Stimulated activated CD4-positive, alpha-beta T cell treated with anti-CD3 and anti-CD28 coated beads, Interleukin-4, amount 100 ng/mL, for 1 hour (primary cell): ENCODE measurements around the gene BAIAP2L1.
A peak's percentile ranks its signal among the peaks of the same experiment; 100 is the strongest.
"Not testable (repeated sequence)": the region's sequence is repeated elsewhere in the genome, so short reads cannot be mapped to it uniquely, and the experiment has no call there.

Experiments used
- DNase-seq: peaks from one replicate; pipeline ENCODE4 v3.0.0-alpha.2; 2020

BAIAP2L1 gene, protein sequence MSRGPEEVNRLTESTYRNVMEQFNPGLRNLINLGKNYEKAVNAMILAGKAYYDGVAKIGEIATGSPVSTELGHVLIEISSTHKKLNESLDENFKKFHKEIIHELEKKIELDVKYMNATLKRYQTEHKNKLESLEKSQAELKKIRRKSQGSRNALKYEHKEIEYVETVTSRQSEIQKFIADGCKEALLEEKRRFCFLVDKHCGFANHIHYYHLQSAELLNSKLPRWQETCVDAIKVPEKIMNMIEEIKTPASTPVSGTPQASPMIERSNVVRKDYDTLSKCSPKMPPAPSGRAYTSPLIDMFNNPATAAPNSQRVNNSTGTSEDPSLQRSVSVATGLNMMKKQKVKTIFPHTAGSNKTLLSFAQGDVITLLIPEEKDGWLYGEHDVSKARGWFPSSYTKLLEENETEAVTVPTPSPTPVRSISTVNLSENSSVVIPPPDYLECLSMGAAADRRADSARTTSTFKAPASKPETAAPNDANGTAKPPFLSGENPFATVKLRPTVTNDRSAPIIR

DNA sequence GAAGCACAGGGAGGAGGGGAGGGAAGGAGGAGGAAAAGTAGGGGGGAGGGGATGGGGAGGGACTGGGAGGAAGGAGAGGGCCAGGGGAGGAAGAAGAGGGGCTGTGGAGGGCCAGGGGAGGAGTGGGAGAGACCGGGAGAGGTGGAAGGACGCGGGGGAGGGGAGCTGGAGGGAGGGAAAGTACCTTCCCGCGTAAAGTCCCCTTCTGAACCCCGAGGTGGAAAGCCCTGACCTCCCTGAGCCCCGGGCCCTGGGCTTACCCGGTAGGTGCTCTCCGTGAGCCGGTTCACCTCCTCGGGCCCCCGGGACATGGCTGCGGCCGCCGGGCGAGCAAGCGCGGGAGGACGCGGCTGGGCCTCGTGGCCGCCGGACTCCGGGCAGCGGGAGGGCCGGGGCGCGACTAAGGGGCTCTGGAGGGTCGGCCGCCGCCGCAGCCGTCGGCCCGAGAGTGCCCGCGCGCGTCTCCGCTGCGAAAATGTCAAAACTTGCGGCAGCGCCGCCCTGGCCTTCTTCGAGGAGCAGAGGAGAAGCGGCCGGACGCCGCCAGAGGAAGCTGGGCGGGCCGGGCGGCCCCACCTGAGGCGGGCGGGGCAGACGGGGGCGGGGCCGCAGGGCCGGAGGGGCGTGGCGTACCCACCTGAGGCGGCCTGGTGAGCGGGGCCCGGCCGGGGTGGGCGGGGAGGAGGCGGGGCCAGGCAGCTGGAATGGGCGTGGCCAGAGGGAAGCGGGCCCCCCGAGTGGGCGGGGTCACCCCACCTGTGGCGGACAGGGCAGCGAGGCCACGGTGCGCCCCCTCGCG lies at the start of gene BAIAP2L1:
Gene BAIAP2L1 (minus strand): TSS at position 549 of the 799 bp plus-strand sequence. CDS start 238 bp downstream, at position 311.
- peak; percentile 78 for DNase-seq

DNA sequence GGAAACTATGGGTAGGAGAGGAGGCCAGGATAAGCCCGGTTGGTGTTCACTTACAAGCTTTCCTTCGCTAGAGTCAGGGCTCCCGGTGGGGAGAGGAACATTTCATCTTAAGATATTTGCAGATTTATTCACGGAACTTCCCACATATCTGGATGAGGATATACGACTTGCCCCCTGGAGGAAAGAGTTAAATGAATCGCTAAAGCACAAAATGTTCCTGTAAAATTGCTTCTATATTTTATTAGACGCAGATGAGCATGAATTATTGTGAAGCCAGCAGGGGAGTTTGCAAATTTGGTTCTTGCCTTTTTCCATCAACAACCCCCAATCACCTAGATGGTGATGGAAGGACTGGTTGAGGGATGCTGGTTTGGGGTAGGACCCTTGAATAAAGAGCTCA lies 47.9 kb upstream of the BAIAP2L1 start:
- DNase-seq: no peak

DNA sequence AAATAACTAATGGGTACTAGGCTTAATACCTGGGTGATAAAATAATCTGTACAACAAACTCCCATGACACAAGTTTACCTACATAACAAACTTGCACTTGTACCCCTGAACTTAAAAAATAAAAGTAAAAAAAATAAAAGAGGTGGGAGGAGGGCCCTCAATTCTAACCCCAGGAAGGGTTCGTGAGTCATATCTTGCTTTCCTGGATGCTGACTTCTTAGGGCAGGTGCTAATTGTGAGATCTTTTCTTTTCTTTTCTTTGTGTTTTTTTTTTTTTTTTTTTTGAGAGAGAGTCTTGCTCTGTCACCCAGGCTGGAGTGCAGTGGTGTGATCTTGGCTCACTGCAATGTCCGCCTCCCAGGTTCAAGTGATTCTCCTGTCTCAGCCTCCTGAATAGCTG lies 40.1 kb upstream of the BAIAP2L1 start:
- DNase-seq: not testable (repeated sequence)

DNA sequence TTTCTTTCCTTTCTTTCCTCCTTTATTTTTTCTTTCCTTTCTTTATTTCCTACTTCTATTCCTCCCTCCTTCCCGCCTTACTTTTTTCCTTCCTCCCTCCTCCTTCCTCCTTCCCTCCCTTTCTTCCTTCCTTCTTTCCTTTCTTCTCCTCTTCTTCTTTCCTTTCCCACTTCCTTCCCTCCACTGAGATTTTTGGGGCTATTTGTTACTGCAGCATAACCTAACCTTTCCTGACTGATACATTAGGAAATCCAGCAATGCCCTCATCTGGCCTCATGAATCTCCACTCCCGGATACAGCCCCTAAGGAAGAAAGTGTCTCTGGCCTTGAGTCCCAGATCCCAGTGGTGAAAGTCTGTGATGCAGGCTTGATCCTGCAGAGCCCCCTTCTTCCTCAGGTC lies 38.6 kb upstream of the BAIAP2L1 start:
- no peak for DNase-seq

DNA sequence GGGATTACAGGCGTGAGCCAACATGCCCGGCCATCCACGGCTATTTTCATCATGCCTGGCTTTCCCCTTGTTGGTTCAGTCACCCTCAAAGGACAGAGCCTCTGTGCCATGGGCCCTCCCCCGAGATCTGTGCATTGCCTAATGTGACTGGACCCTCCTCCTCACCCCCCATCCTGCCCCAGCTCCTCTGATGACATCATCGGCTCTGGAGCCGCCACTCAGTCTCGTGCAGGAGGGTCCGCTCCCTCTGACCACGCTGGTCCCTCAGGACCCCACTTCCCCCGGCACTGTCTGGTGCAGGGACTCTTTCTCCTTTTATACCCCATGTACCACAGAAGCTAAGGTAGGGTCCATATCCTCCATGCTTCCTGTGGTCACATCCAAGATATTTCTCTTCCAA lies 33.2 kb upstream of the BAIAP2L1 start:
- no peak for DNase-seq

DNA sequence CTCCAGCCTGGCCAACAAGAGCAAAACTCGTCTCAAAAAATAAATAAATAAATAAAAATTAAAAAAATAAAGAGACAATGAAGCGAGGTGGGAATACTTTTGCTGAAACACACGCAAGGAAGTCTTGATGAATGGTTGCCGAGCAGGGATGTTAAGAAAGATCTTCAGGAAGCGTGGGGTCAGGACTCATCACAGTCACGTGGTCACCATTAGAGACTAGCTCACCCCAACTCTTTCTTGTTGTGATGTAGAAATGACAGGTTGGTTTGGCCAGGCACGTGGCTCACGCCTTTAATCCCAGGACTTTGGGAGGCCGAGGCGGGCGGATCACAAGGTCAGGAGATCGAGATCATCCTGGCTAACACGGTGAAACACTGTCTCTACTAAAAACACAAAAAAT lies 28.9 kb upstream of the BAIAP2L1 start:
- DNase-seq: no peak

DNA sequence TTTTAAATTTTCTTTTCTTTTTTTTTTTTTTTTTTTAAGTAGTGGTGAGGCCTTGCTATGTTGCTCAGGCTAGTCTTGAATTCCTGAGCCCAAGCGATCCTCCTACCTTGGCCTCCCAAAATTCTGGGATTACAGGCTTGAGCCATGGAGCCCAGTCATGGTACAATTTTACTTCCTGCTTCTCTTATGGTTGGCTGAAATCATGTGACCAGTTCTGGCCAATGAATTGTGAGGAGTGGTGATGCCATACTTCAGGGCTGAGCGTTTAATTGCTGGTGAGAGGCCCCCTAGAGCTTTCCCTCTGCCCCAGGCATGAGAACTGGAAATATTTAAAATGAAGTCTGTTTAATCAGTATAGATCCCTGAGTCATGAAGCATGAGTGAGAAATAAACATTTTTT lies 22.2 kb upstream of the BAIAP2L1 start:
- no peak for DNase-seq

DNA sequence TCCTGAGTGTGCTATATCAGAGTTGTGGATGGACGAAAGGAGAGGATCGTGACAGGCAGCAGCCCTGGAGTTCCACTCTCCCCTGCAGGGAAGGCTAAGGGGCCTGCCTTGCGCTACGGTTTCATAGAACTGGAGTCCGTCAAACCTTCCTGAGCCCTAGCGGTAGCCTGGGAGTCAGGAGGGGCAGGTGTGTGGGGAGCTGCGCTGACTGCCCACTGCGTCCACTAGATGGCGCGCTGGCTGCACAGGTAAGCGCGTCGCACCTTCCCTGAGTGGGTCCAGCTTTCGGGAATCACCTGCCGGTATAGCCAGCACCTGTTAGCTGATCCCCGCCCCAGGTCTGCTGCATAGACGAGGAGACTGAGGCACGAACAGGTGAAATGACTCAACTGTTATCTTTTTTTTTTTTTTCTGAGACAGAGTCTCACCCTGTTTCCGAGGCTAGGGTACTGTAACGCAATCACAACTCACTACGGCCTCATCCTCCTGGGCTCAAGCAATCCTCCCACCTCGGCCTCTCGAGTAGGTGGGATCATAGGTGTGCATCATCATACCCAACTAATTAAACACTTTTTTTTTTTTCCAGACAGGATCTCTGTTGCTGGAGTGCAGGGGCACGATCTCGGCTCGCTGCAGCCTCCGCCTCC lies 20.2 kb upstream of the BAIAP2L1 start:
- DNase-seq: peak; percentile 68

DNA sequence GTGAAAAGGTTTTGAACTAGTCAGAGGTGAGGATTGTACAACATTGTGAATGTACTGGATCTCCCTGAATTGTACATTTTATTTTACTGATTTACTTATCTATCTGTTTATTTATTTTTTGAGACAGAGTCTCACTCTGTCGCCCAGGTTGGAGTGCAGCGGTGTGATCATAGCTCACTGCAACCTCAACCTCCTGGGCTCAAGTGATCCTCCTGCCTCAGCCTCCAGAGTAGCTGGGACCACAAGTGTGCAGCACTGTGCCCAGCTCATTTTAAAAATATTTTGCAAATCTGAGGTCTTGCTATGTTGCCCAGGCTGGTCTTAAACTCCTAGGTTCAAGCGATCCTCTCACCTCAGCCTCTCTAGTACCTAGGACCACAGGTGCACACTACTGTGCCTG lies 19.1 kb upstream of the BAIAP2L1 start:
- not testable (repeated sequence) for DNase-seq

DNA sequence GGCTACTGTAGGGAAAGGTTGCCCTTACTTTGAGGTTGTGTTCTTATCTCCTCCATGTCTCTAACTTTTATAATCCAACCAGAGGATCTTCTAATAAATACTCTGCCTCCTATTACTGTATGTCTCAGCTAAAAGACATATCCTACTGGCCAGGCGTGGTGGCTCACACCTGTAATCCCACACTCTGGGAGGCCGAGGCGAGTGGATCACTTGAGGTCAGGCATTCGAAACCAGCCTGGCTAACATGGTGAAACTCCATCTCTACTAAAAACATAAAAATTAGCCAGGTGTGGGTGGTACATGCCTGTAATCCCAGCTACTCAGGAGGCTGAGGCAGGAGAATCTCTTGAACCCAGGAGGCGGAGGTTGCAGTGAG lies 18.4 kb upstream of the BAIAP2L1 start:
- not testable (repeated sequence) for DNase-seq

DNA sequence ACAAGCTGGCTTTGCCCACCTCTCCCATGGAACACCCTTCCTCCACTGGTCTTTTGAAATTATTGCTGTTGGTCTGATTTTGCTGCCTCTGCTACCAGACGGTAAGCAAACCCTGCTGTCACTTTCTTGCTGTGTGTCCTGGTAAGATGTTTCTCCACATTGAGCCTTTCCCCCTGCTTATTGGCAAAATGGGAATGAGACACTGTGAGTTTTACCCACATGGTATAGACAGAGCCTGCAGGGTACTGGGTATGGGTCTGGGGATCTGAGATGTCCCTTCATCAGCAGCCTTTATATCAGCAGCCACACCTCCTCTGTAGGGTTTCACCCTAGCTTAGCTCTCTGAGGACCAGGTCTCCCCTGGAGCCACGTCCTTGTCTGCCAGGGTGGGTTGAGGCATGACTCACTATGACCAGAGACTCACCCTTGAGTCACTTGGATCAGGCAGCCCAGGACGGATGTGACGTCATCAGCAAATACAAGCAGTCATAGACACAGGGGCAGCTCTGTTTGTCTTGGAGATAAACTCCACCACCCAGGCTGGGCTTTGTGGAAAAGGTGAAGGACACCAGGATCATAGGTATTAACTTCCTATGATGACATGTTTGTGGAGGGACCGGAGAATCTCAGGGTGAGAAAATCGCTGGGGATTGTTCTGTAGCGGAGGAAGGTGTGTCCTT lies 17.9 kb upstream of the BAIAP2L1 start:
- peak; percentile 7 for DNase-seq

DNA sequence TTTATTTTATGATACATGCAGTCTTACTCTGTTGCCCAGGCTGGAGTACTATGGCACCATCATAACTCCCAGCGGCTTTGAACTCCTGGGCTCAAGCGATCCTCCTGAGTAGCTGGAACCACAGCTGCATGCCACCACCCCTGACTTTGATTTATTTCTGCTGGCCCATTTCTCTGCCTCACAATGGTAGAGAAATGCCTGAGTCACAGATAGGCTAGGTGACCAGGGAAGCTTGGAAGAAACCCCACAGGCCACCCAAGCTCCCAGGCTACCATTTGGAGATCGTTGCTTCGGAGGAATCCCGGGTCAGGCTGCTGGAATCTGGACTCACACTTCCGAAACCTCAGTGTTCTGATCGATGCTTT lies 17.4 kb upstream of the BAIAP2L1 start:
- DNase-seq: no peak

DNA sequence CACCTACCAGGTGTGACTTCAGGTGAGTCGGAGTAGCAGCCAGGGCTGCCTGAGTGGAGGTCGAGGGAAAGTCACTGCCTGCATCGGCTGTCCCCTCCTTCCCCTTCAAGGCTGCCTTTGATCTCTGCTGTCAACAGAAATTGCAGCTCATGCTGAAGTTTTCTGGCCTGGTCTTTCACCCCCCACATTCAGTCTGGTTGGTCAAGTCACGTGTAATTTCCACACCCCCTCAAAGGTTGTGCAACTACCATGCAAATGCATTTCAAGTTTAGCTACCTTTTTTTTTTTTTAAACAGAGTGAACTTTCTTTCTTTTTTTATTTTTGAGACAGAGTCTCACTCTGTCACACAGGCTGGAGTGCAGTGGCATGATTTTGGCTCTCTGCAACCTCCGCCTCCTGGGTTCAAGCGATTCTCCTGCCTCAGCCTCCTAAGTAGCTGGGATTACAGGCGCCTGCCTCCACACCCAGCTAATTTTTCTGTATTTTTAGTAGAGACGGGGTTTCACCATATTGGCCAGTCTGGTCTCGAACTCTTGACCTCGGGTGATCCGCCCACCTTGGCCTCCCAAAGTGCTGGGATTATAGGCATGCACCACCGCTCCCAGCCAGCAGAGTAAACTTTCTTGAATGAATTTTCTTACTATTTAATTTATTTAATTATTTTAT lies 16.8 kb upstream of the BAIAP2L1 start:
- not testable (repeated sequence) for DNase-seq

DNA sequence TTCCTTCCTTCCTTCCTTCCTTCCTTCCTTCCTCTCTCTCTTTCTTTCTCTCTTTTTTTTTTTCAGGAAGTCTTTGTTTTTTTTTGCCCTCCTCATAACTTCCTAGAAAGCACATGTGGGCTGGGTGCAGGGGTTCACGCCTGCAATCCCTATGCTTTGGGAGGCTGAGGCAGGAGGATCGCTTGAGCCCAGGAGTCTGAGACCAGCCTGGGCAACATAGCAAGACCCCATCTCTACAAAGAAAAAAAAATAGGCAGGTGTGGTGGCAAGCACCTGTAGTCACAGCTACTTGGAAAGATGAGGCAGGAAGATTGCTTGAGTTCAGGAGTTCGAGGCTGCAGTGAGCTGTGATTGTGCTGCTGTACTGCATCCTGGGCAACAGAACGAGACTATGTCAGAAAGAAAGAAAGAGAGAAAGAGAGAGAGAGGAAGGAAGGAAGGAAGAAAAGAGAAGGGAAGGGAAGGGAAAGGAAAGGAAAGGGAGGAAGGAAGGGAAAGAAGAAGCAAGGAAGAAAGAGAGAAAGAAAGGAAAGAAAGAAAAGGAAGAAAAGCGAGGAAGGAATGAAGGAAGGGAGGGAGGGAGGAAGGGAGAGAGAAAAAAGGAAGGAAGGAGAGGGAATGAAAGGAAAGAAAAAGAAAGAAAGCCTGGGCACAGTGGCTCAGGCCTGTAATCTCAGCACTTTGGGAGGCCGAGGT lies 13.5 kb upstream of the BAIAP2L1 start:
- DNase-seq: no peak

DNA sequence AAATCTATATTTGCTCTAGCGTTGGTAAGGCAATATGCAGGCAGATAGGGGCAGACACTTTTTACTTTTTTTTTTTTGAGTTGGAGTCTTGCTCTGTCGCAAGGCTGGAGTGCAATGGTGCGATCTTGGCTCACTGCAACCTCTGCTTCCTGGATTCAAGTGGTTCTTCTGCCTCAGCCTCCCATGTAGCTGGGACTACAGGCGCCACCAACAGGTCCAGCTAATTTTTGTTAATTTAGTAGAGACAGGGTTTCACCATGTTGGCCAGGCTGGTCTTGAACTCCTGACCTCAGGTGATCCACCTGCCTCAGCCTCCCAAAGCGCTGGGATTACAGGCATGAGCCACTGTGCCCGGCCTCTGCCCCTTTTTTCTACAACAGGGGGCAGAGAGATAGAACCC lies 12.8 kb upstream of the BAIAP2L1 start:
- not testable (repeated sequence) for DNase-seq

DNA sequence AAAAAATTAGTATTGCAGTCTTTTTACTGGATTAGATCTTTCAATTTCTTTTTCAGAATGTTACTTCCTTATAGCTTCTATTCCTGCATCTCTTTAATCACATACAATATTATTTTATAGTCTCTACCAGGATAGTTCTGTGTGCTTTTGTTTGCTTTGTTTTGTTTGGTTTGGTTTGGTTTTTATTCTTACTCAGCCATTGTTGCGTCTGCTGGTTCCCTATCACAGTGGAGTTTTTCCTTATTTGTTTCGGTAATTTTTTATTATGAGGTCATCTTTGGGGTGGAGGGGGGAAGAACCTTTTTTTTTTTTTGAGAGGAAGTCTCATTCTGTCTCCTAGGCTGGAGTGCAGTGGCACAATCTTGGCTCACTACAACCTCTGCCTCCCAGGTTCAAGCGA lies 9.0 kb upstream of the BAIAP2L1 start:
- no peak for DNase-seq

DNA sequence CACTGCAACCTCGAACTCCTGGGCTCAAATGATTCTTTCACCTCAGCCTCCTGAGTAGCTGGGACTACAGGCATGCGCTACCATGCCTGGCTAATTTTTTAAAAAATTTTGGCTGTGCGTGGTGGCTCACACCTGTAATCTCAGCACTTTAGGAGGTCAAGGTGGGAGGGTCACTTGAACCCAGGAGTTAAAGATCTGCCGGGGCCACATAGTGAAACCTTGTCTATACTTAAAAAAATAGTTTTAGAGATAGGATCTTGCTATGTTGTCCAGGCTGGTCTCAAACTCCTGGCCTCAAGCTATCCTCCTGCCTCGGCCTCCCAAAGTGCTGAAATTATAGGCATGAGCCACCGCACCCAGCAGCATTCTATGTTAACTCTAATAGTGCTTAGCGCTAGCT lies 7.3 kb upstream of the BAIAP2L1 start:
- not testable (repeated sequence) for DNase-seq

DNA sequence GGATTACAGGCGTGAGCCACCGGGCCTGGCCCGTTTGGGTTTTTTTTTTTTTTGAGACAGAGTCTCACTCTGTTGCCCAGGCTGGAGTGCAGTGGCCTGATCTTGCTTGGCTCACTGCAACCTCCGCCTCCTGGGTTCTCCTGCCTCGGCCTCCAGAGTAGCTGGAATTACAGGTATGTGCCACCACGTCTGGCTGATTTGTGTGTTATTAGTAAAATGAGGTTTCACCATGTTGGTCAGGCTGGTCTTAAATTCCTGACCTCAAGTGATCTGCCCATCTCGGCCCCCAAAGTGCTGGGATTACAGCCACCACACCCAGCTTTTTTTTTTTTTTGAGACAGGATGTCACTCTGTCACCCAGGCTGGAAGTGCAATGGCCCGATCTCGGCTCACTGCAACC lies 5.9 kb upstream of the BAIAP2L1 start:
- no peak for DNase-seq

DNA sequence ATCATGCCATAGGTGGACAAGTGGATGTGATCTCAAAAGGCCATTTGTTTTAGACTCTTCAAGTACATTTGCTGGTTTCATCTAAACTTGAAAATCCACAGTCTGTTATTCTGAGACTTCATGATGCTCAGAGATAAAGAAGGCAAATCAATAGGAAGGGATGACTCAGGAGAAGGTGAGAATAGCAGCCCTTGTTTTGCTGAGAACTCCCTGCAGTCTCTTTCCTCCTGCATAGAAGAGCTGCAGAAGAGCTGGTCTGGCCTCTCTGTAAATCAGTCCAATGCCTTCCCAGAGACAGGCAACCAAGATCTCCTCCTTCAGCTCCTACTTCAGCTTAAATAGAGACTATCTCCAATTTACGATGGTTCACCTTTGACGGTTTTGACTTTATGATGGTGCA lies 4.0 kb upstream of the BAIAP2L1 start:
- no peak for DNase-seq

DNA sequence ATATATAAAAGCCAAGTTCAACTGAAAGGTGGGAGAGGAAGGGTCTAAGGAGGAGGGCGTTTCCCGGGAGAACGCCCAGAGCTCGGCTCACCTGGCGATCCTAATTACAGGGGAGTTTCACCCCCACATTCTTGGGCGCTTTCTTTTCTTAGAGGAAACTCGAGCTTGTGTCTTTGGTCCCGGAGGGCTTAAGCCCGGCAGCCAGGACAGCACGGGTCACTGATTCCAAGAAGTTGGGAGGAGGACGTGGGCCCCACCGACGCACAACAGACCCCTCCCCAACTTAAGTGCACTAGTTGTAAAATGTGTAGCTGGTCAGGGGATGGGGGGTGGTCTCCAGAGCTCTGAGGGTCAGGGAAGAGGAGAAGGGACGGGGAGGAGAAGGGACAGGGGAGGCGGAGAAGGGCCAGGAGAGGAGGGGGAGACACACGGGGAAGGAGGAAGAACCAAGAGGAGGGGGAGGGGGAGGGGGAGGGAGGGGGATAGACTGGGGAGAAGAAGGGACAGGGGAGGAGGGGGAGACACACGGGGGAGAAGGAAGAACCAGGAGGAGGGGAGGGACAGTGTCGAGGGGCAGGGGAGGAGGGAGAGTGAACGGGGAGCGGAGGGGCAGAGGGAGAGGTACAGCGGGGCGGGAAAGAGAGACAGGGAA lies 874 bp downstream of the BAIAP2L1 start:
- DNase-seq: no peak

DNA sequence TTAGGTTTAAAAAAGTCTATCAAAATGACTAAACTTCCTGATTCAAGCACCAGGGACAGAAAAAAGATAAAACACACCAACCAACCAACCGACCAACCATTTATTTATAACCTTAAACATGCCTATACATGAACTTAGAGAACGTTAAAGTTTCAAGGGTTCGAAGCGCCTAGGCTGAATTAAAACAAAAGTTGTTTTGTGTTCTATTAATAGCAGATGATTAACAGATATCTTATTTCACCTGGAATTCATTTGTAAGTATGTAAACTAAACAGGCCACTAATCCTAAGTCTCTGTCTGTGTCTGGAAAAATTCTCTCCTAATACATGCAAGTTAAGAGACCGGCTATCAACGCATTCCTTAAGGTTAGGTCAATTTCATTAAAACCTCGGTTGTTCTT lies 1.4 kb downstream of the BAIAP2L1 start:
- DNase-seq: no peak
